Parathyroid adenoma (tissue), 2 donors: Measurements from ENCODE around the gene PTGES3.

Experiments used
- H2AFZ ChIP-seq: fragments of 300-600 bp; sonication (generic); one replicate; pipeline ENCODE4 v1.7.0; 2017; ENCODE audit warnings: antibody characterized with exemption, mild to moderate bottlenecking
- H3K27ac ChIP-seq: fragments of 300-600 bp; sonication (generic); one replicate; pipeline ENCODE4 v1.7.0; 2017
- H3K27me3 ChIP-seq: fragments of 300-600 bp; sonication (generic); one replicate; pipeline ENCODE4 v1.7.0; 2017; ENCODE audit warnings: low read length; ENCODE audit not compliant: control insufficient read depth, insufficient read depth
- H3K36me3 ChIP-seq: fragments of 300-600 bp; sonication (generic); one replicate; pipeline ENCODE4 v1.7.0; 2017; ENCODE audit warnings: low read length; ENCODE audit not compliant: control insufficient read depth, insufficient read depth
- H3K4me1 ChIP-seq: fragments of 300-600 bp; sonication (generic); one replicate; pipeline ENCODE4 v1.7.0; 2017; ENCODE audit warnings: control low read depth
- H3K4me2 ChIP-seq: fragments of 300-600 bp; sonication (generic); one replicate; pipeline ENCODE4 v1.7.0; 2017; ENCODE audit warnings: low read length
- H3K4me3 ChIP-seq: fragments of 300-600 bp; sonication (generic); one replicate; pipeline ENCODE4 v1.7.0; 2017; ENCODE audit warnings: low read depth, low read length
- H3K79me2 ChIP-seq: fragments of 300-600 bp; sonication (generic); one replicate; pipeline ENCODE4 v1.7.0; 2017; ENCODE audit warnings: control low read depth
- H3K9ac ChIP-seq: fragments of 300-600 bp; sonication (generic); one replicate; pipeline ENCODE4 v1.7.0; 2017; ENCODE audit warnings: mild to moderate bottlenecking
- H3K9me3 ChIP-seq: fragments of 300-600 bp; sonication (generic); one replicate; pipeline ENCODE4 v1.7.0; 2017; ENCODE audit warnings: low read length; ENCODE audit not compliant: control insufficient read depth
- TF ChIP-seq, protein P1 (sequence below): fragments of 300-600 bp; sonication (generic); IDR thresholded peaks from one replicate; pipeline ENCODE4 v1.7.0; 2017; ENCODE audit warnings: antibody characterized with exemption, mild to moderate bottlenecking
- donor health status: primary hyperparathyroidism.

The PTGES3 gene

DNA sequence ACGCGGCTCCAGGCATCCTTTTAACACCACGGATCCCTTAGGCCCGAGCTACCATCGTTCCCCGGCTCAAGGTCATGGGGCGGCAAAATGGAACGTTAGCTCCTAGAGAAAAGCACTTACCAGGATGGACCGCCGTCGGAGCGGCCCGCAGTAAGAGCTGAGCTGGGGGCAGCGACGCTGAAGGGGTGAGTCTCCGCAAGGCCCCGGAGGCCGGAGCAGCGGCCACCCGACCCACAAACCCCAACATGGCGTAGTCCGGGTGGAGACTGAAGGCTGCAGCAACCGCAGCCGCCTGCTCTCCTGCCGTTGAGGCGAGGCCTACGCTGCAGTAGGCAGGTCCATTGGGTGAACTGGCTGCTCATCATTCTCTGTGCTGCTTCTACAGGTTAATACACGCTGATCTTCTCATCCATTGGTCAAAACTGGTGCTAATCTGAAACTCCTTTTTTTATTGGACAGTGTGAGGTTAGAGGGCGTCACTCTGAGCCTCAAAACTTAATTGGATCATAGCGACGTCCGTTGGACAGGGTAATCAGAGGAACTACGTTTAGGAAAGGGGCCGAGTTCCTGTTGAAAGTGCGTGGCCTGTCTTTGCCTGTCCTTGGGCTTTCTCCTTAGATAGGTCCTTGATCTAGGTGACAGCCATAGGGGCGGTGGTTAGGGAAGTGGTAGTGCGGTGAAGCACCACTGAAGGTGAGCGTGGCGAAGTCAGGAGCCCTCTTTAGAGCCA is 42.2 kb downstream of the PTGES3 start, which contains the start of gene ATP5F1B:
Gene ATP5F1B (minus strand): TSS at position 268 of the 730 bp plus-strand sequence. CDS start 21 bp downstream, at position 247.
- Histone ChIP-seq H3K9me3 (no peaks in the 10 kb centered on the region), H3K9ac (peak within 1 kb of the TSS; percentile 95), H3K4me2 (peak within 1 kb of the TSS; percentile 89), H3K27me3 (no peaks in the 10 kb centered on the region), H2AFZ (peak within 1 kb of the TSS; percentile 85), H3K4me3 (peak within 1 kb of the TSS; percentile 100), H3K27ac (peak within 1 kb of the TSS; percentile 98), H3K36me3 (peaks cover 4% of the 10 kb centered on the region), H3K79me2 (peaks cover 34% of the 10 kb centered on the region), H3K4me1 (peaks cover 17% of the 10 kb centered on the region)
- TF ChIP-seq, protein P1, sequence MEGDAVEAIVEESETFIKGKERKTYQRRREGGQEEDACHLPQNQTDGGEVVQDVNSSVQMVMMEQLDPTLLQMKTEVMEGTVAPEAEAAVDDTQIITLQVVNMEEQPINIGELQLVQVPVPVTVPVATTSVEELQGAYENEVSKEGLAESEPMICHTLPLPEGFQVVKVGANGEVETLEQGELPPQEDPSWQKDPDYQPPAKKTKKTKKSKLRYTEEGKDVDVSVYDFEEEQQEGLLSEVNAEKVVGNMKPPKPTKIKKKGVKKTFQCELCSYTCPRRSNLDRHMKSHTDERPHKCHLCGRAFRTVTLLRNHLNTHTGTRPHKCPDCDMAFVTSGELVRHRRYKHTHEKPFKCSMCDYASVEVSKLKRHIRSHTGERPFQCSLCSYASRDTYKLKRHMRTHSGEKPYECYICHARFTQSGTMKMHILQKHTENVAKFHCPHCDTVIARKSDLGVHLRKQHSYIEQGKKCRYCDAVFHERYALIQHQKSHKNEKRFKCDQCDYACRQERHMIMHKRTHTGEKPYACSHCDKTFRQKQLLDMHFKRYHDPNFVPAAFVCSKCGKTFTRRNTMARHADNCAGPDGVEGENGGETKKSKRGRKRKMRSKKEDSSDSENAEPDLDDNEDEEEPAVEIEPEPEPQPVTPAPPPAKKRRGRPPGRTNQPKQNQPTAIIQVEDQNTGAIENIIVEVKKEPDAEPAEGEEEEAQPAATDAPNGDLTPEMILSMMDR = no peak

GRCh38 chr12:56645201-56645716 is 42.8 kb downstream of the PTGES3 start:
- H3K9ac ChIP-seq = peak overlapping the region; percentile 95
- peaks cover 4% of the 10 kb centered on the region for H3K36me3 ChIP-seq
- TF ChIP-seq, protein P1 = no peak
- H2AFZ ChIP-seq = peak overlapping the region; percentile 63
- no peaks in the 10 kb centered on the region for H3K9me3 ChIP-seq
- peak overlapping the region; percentile 89 for H3K4me2 ChIP-seq
- no peaks in the 10 kb centered on the region for H3K27me3 ChIP-seq
- peak overlapping the region; percentile 98 for H3K27ac ChIP-seq
- H3K4me1 ChIP-seq = peaks cover 17% of the 10 kb centered on the region
- H3K79me2 ChIP-seq = peaks cover 34% of the 10 kb centered on the region
- H3K4me3 ChIP-seq = peak overlapping the region; percentile 100

- no peak overlapping the region for H3K9ac ChIP-seq
- peaks cover 34% of the 10 kb centered on the region for H3K79me2 ChIP-seq
- H3K36me3 ChIP-seq = peaks cover 4% of the 10 kb centered on the region
- H3K4me1 ChIP-seq = peaks cover 17% of the 10 kb centered on the region
- H3K4me3 ChIP-seq = peak overlapping the region; percentile 100
- TF ChIP-seq, protein P1 = no peak
- H2AFZ ChIP-seq = no peak overlapping the region
- no peaks in the 10 kb centered on the region for H3K9me3 ChIP-seq
- H3K27me3 ChIP-seq = no peaks in the 10 kb centered on the region
- H3K4me2 ChIP-seq = peak overlapping the region; percentile 89
- peak overlapping the region; percentile 98 for H3K27ac ChIP-seq
Measured at GRCh38 chr12:56644654-56645053, 43.4 kb downstream of the PTGES3 start.

DNA sequence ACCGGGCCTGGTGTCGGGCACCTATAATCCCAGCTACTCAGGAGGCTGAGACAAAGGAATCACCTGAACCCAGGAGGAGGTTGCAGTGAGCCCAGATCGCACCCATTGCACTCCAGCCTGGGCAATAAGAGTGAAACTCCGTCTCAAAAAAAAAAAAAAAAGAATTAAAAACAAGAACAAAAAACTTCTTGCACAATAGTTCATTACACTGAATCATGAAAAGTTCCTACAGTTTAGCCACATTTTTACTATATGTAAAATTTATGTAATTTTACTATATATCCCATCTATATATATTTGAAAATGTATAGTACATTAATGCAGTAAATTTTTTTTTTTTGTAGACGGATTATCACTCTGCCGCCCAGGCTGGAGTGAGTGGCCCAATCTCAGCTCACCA is 46.9 kb downstream of the PTGES3 start:
- Histone ChIP-seq H3K27ac (no peak overlapping the region), H3K79me2 (peaks cover 34% of the 10 kb centered on the region), H3K9me3 (no peaks in the 10 kb centered on the region), H2AFZ (no peak overlapping the region), H3K27me3 (no peaks in the 10 kb centered on the region), H3K4me1 (peaks cover 22% of the 10 kb centered on the region), H3K36me3 (peaks cover 14% of the 10 kb centered on the region), H3K4me3 (no peak overlapping the region), H3K4me2 (no peak overlapping the region), H3K9ac (no peak overlapping the region)
- TF ChIP-seq, protein P1 = no peak
